Endothelial cell of umbilical vein (primary cell): ENCODE data around the gene ESPNL. TPM values are rescaled to one million over a fixed set of nuclear protein-coding genes. Genes with fewer than 3 reads are reported as not detected.

ENCODE experiments used
- BruUV-seq: library from RNA; stranded (reverse); fragments of 400-500 nt; replicated peaks from 2 replicates; lab custom pipeline; 2021; lab: Mats Ljungman, UMichigan
- CTCF ChIA-PET: fragments of 300-600, 350-600 bp; sonication (Branson Sonifier 250); formaldehyde crosslinking; loops from one replicate; lab custom pipeline; 2021; ENCODE audit warnings: antibody characterized with exemption, inconsistent platforms; lab: Charles Lee
- POLR2A ChIA-PET: fragments of 300-600, 350-600 bp; sonication (Branson Sonifier 250); formaldehyde crosslinking; loops from one replicate; lab custom pipeline; 2021; ENCODE audit warnings: antibody characterized with exemption, inconsistent platforms; lab: Charles Lee
- DNase-seq: peaks from one replicate; pipeline ENCODE4 v3.0.0-alpha.2; 2011; ENCODE audit warnings: low read depth, low spot score
- FAIRE-seq: peaks from 2 replicates; lab custom pipeline; 2011; peaks lifted over from hg19 to GRCh38; lab: Jason Lieb, UNC
- H2AFZ ChIP-seq: 2 replicates; pipeline ENCODE4 v1.6.0; 2012; ENCODE audit warnings: low read depth, low read length, control low read depth, inconsistent platforms
- H3K27ac ChIP-seq: 2 replicates; pipeline ENCODE4 v1.5.1; 2011; ENCODE audit warnings: low read depth, mild to moderate bottlenecking, control low read depth, low read length, moderate library complexity; ENCODE audit not compliant: insufficient read depth
- H3K27me3 ChIP-seq, 2 experiments: 2 replicates each; pipeline versions ENCODE4 v1.6.0 to v1.6.1; 2011; ENCODE audit warnings: low read length in 2 of 2, mixed read lengths in 1 of 2; ENCODE audit not compliant: control insufficient read depth in 2 of 2, insufficient read depth in 2 of 2
- H3K36me3 ChIP-seq, 2 experiments: 2 replicates in 1 of 2; 3 replicates in 1 of 2; pipeline ENCODE4 v1.5.1; 2011; ENCODE audit warnings: low read length in 2 of 2, mild to moderate bottlenecking in 1 of 2, moderate library complexity in 1 of 2; ENCODE audit not compliant: control insufficient read depth in 2 of 2, insufficient read depth in 2 of 2; ENCODE audit errors: extremely low read depth in 1 of 2
- H3K4me1 ChIP-seq: 3 replicates; pipeline ENCODE4 v1.5.1; 2011; ENCODE audit warnings: mild to moderate bottlenecking, low read length; ENCODE audit not compliant: control insufficient read depth, insufficient read depth; ENCODE audit errors: extremely low read depth
- H3K4me2 ChIP-seq: 2 replicates; pipeline ENCODE4 v1.6.1; 2011; ENCODE audit warnings: low read length, control low read depth, mixed read lengths; ENCODE audit not compliant: insufficient read depth
- H3K4me3 ChIP-seq, 3 experiments: fragments of 200-600 bp in 1 of 3; sonication (generic), shearing (Covaris generic) in 1 of 3; replicated peaks in 1 of 3; 2 replicates each; pipeline ENCODE4 v1.5.1; 2011 to 2016; ENCODE audit warnings: control low read depth in 3 of 3, low read length in 3 of 3, mild to moderate bottlenecking in 2 of 3, inconsistent platforms in 1 of 3, low read depth in 1 of 3, moderate library complexity in 1 of 3; ENCODE audit not compliant: insufficient read depth in 1 of 3
- H3K79me2 ChIP-seq: 2 replicates; pipeline ENCODE4 v1.6.0; 2012; ENCODE audit warnings: low read length, inconsistent platforms; ENCODE audit not compliant: control insufficient read depth, insufficient read depth
- H3K9ac ChIP-seq: replicated peaks from 2 replicates; pipeline ENCODE3; 2011; ENCODE audit warnings: low read length, control low read depth; ENCODE audit not compliant: insufficient read depth; ENCODE audit errors: extremely low read depth
- H3K9me1 ChIP-seq: replicated peaks from 3 replicates; pipeline ENCODE4 v1.6.0; 2011; ENCODE audit warnings: mild to moderate bottlenecking, low read length; ENCODE audit not compliant: control insufficient read depth, insufficient read depth; ENCODE audit errors: extremely low read depth
- H3K9me3 ChIP-seq: replicated peaks from 2 replicates; pipeline ENCODE4 v1.5.1; 2012; ENCODE audit warnings: low read length, inconsistent platforms; ENCODE audit not compliant: control insufficient read depth, insufficient read depth
- H4K20me1 ChIP-seq: replicated peaks from 2 replicates; pipeline ENCODE3; 2011; ENCODE audit warnings: mild to moderate bottlenecking, low read length; ENCODE audit not compliant: control insufficient read depth, insufficient read depth; ENCODE audit errors: extremely low read depth
- EZH2 ChIP-seq: IDR thresholded peaks from 2 replicates; pipeline ENCODE4 v1.6.1; 2012; ENCODE audit warnings: borderline replicate concordance, low read depth, mild to moderate bottlenecking, moderate library complexity, low read length, inconsistent platforms; ENCODE audit not compliant: severe bottlenecking
- FOS ChIP-seq: IDR thresholded peaks from 2 replicates; pipeline ENCODE4 v1.6.1; 2011; ENCODE audit warnings: mild to moderate bottlenecking, low read length, moderate library complexity, borderline replicate concordance; ENCODE audit not compliant: insufficient read depth
- GATA2 ChIP-seq: IDR thresholded peaks from 2 replicates; pipeline ENCODE4 v1.7.0; 2011; ENCODE audit warnings: low read depth, mild to moderate bottlenecking, moderate library complexity, mixed read lengths, low read length; ENCODE audit not compliant: insufficient read length, insufficient read depth
- JUN ChIP-seq: IDR thresholded peaks from 2 replicates; pipeline ENCODE4 v1.6.1; 2011; ENCODE audit warnings: borderline replicate concordance, low read depth; ENCODE audit not compliant: insufficient read length, insufficient read depth
- MYC ChIP-seq: IDR thresholded peaks from one replicate; pipeline ENCODE4 v1.6.1; 2011; ENCODE audit warnings: mild to moderate bottlenecking, low read depth, low read length
- POLR2A ChIP-seq: IDR thresholded peaks from 2 replicates; pipeline ENCODE4 v1.6.1; 2012; ENCODE audit warnings: low read depth, mild to moderate bottlenecking, control low read depth, low read length
- POLR2AphosphoS5 ChIP-seq: IDR thresholded peaks from 2 replicates; pipeline ENCODE4 v1.6.1; 2012; ENCODE audit warnings: low read depth, mild to moderate bottlenecking, control low read depth, low read length, moderate library complexity; ENCODE audit not compliant: insufficient read depth
- dilution Hi-C: fragments of 300-500 bp; cut with MboI; formaldehyde crosslinking; loops from one replicate; pipeline ENCODE4 v1.15.0; 2019; ENCODE audit warnings: low sequenced_read_pairs; ENCODE audit not compliant: extremely low pct_ligation_motif_present
- intact Hi-C: fragments of 100-400 bp; cut with micrococcal nuclease; formaldehyde crosslinking; loops from one replicate; pipeline ENCODE4 v1.10.0; 2022
- polyA plus RNA-seq, 4 experiments: library from polyadenylated mRNA; depleted of rRNA in 3 of 4; stranded (reverse) in 3 of 4; unstranded in 1 of 4; fragments of >200 nt; gene quantifications; 2 replicates each; pipeline versions ENCODE4 v1.2.1 to v1.2.3, GENCODE V29; 2011 to 2012; ENCODE audit warnings: missing spikeins in 1 of 4
- total RNA-seq: library from RNA; stranded (reverse); gene quantifications from 2 replicates; pipeline ENCODE4 v1.2.3, GENCODE V29; 2021
- TF ChIP-seq, protein P1 (sequence below), 2 donors: IDR thresholded peaks; 1 replicate in 1 of 2; 2 replicates in 1 of 2; pipeline ENCODE4 v1.5.1; 2011; ENCODE audit warnings: low read length in 2 of 2, mild to moderate bottlenecking in 2 of 2, moderate library complexity in 2 of 2, control low read depth in 1 of 2, inconsistent platforms in 1 of 2, low read depth in 1 of 2; ENCODE audit not compliant: insufficient read depth in 1 of 2; ENCODE audit errors: extremely low read depth in 1 of 2
- TF ChIP-seq, protein P2 (sequence below): IDR thresholded peaks from 2 replicates; pipeline ENCODE4 v1.6.1; 2011; ENCODE audit not compliant: insufficient read depth, insufficient read length

Gene ESPNL
- total and polyA plus RNA-seq, 2 donors (not counting 3 experiments of a cell fraction or from before 2014, with no cell fraction given) = not detected

DNA sequence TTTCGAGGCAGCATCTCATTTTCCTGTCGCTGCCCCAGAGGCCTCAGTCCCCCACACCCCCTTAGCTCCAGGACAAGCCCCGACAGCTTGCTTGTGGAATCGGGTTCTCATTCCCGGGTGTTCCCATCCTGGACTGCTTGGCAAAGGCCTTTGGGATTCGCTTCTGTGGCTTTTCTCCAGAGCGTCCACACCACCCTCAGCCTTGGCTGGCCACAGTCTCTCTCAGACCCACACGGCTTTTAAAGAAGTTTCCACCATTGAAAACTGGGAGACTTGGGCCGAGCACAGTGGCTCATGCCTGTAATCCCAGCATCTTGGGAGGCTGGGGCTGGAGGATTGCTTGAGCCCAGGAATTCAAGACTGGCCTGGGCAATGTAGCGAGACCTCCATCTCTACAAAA, 2.7 kb downstream of the ESPNL start:
- DNase-seq (no peak), FAIRE-seq (no peak)
- H3K9me1 ChIP-seq = no peaks in the 10 kb centered on the region
- no TSS peak for BruUV-seq
- TF ChIP-seq MYC (no peak), EZH2 (no peak), GATA2 (no peak), JUN (no peak), FOS (no peak), POLR2AphosphoS5 (no peak), POLR2A (no peak)
- TF ChIP-seq, protein P1, sequence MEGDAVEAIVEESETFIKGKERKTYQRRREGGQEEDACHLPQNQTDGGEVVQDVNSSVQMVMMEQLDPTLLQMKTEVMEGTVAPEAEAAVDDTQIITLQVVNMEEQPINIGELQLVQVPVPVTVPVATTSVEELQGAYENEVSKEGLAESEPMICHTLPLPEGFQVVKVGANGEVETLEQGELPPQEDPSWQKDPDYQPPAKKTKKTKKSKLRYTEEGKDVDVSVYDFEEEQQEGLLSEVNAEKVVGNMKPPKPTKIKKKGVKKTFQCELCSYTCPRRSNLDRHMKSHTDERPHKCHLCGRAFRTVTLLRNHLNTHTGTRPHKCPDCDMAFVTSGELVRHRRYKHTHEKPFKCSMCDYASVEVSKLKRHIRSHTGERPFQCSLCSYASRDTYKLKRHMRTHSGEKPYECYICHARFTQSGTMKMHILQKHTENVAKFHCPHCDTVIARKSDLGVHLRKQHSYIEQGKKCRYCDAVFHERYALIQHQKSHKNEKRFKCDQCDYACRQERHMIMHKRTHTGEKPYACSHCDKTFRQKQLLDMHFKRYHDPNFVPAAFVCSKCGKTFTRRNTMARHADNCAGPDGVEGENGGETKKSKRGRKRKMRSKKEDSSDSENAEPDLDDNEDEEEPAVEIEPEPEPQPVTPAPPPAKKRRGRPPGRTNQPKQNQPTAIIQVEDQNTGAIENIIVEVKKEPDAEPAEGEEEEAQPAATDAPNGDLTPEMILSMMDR (IDR thresholded peaks at IDR 0.05; ENCODE audit: extremely low read depth in 1 of 2, insufficient read depth in 1 of 2, low read depth in 1 of 2, low read length in 2 of 2) = no peak
- TF ChIP-seq, protein P2, sequence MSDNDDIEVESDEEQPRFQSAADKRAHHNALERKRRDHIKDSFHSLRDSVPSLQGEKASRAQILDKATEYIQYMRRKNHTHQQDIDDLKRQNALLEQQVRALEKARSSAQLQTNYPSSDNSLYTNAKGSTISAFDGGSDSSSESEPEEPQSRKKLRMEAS = no peak
- H3K9ac ChIP-seq = no peak overlapping the region
- no peaks in the 10 kb centered on the region for H3K9me3 ChIP-seq
- no peaks in the 10 kb centered on the region for H3K36me3 ChIP-seq
- ChIA-PET POLR2A (no interaction called here), CTCF (no interaction called here)
- no peaks in the 10 kb centered on the region for H3K27me3 ChIP-seq
- no peak overlapping the region for H3K27ac ChIP-seq
- no peaks in the 10 kb centered on the region for H4K20me1 ChIP-seq
- intact Hi-C loops (loop anchor here (10.0 kb wide), 1 partner anchor 178 kb away; no protein-coding TSS in a partner anchor), dilution Hi-C loops (no loop called here)
- H3K4me2 ChIP-seq = no peak overlapping the region
- H3K4me3 ChIP-seq = no peak overlapping the region
- H3K4me1 ChIP-seq = no peaks in the 10 kb centered on the region
- no peaks in the 10 kb centered on the region for H3K79me2 ChIP-seq
- no peak overlapping the region for H2AFZ ChIP-seq
